ENCODE measurements around the gene AP5Z1. TPM values are rescaled to one million over a fixed set of nuclear protein-coding genes. Genes with fewer than 3 reads are reported as not detected.

The AP5Z1 gene
- polyA plus RNA-seq, 1 of the 3 experiments (the other 2 are of a cell fraction): 29.5 TPM

- Histone ChIP-seq H3K4me1 (ENCODE audit: control insufficient read depth in 1 of 2, insufficient read depth in 2 of 2, low read depth in 1 of 2, low read length in 1 of 2) (peaks cover 0 to 32% of the 10 kb centered on the region in 2 experiments; a peak in 1 of 4 replicates), H3K79me2 (ENCODE audit: insufficient read depth) (no peaks in the 10 kb centered on the region), H3K27me3 (ENCODE audit: insufficient read depth) (no peaks in the 10 kb centered on the region), H3K4me3 (ENCODE audit: low read depth in 2 of 2, low read length in 1 of 2) (no peak overlapping the region), H3K36me3 (replicated peaks in 1 of 2; ENCODE audit: control insufficient read depth in 1 of 2, insufficient read depth in 2 of 2, low read length in 1 of 2) (no peaks in the 10 kb centered on the region), H4K20me1 (ENCODE audit: insufficient read depth) (no peaks in the 10 kb centered on the region), H3K27ac (ENCODE audit: low read depth in 2 of 2, low read length in 1 of 2) (peak overlapping the region in 1 of 2 experiments; percentile 8; a peak in 1 of 4 replicates), H3K9me3 (no peaks in the 10 kb centered on the region), H3K9me2 (no peaks in the 10 kb centered on the region), H3K4me2 (no peak overlapping the region), H3K9ac (no peak overlapping the region), H3F3A (replicated peaks; ENCODE audit: insufficient read depth) (no peaks in the 10 kb centered on the region), H2AFZ (ENCODE audit: low read depth) (no peak overlapping the region)
- DNase-seq: peak; percentile 89
- 78% methylated on average over 17 of the region's 22 CpGs for WGBS (ENCODE audit: low lambda C conversion rate)
- ChIA-PET POLR2A (no interaction called here), CTCF (interaction anchor here (0.9 to 8.9 kb wide), 7 partner anchors 8 to 46 kb away, joined by 3 to 235 read pairs (median 9); partner anchors contain the start of gene RADIL)
- TF ChIP-seq PBX3 (IDR thresholded peaks at IDR 0.05): no peak
- TF ChIP-seq TAF1 (IDR thresholded peaks at IDR 0.05; ENCODE audit: borderline replicate concordance, low read depth, low read length): no peak
- TF ChIP-seq MXI1 (IDR thresholded peaks at IDR 0.05; ENCODE audit: low read depth, low read length): peak; percentile 6; the same call in 1 of the 2 replicates
- TF ChIP-seq USF1 (IDR thresholded peaks at IDR 0.05; ENCODE audit: borderline replicate concordance, low read depth): no peak
- no peak for TF ChIP-seq EZH2phosphoT487 (IDR thresholded peaks at IDR 0.05; ENCODE audit: borderline replicate concordance, low read depth)
Measured at GRCh38 chr7:4837041-4837802, 61.8 kb downstream of the AP5Z1 start.

- no peak for TF ChIP-seq NFIC (IDR thresholded peaks at IDR 0.05; ENCODE audit: borderline replicate concordance)
- TF ChIP-seq RFX5 (IDR thresholded peaks at IDR 0.05; ENCODE audit: low read length): no peak
- no peak for TF ChIP-seq SIN3A (IDR thresholded peaks at IDR 0.05; ENCODE audit: borderline replicate concordance, low read depth, low read length)
- TF ChIP-seq CHD2 (IDR thresholded peaks at IDR 0.05; ENCODE audit: low read length, partially characterized antibody): no peak
- no peak for TF ChIP-seq MXI1 (IDR thresholded peaks at IDR 0.05; ENCODE audit: low read depth, low read length)
- no peak for TF ChIP-seq CTCF (IDR thresholded peaks at IDR 0.05)
- TF ChIP-seq SMC3 (IDR thresholded peaks at IDR 0.05; ENCODE audit: low read depth, low read length): no peak
- no peak for TF ChIP-seq JUND (IDR thresholded peaks at IDR 0.05)
- no peak for TF ChIP-seq TCF12 (IDR thresholded peaks at IDR 0.05)
- TF ChIP-seq MEF2A (IDR thresholded peaks at IDR 0.05; ENCODE audit: borderline replicate concordance, low read depth): no peak
- TF ChIP-seq NRF1 (IDR thresholded peaks at IDR 0.05; ENCODE audit: low read depth, low read length): no peak
- Histone ChIP-seq H3K36me3 (replicated peaks in 1 of 2; ENCODE audit: control insufficient read depth in 1 of 2, insufficient read depth in 2 of 2, low read length in 1 of 2) (no peaks in the 10 kb centered on the region), H3K79me2 (ENCODE audit: insufficient read depth) (no peaks in the 10 kb centered on the region), H3K27me3 (ENCODE audit: insufficient read depth) (no peaks in the 10 kb centered on the region), H3K4me1 (ENCODE audit: control insufficient read depth in 1 of 2, insufficient read depth in 2 of 2, low read depth in 1 of 2, low read length in 1 of 2) (peaks cover 0 to 32% of the 10 kb centered on the region in 2 experiments; a peak in 1 of 4 replicates), H3K4me2 (no peak overlapping the region), H3K9me2 (no peaks in the 10 kb centered on the region), H3K4me3 (ENCODE audit: low read depth in 2 of 2, low read length in 1 of 2) (no peak overlapping the region), H3F3A (replicated peaks; ENCODE audit: insufficient read depth) (no peaks in the 10 kb centered on the region), H3K9ac (no peak overlapping the region), H3K27ac (ENCODE audit: low read depth in 2 of 2, low read length in 1 of 2) (peak overlapping the region in 1 of 2 experiments; percentile 12; a peak in 1 of 4 replicates), H4K20me1 (ENCODE audit: insufficient read depth) (no peaks in the 10 kb centered on the region), H2AFZ (ENCODE audit: low read depth) (no peak overlapping the region), H3K9me3 (no peaks in the 10 kb centered on the region)
- ChIA-PET CTCF (interaction anchor here (0.9 to 13.1 kb wide), 5 partner anchors 6 to 45 kb away, joined by 3 to 198 read pairs (median 13); partner anchors contain the start of gene RADIL), POLR2A (no interaction called here)
- WGBS (ENCODE audit: low lambda C conversion rate): 98% methylated on average over 21 of the region's 30 CpGs
- peak; percentile 77 for DNase-seq
Measured at GRCh38 chr7:4837803-4838625, 62.6 kb downstream of the AP5Z1 start.

Data from SK-N-SH (cell line).